GM21737 (cell line): ENCODE data around the gene PRKCQ.
"Not testable (repeated sequence)": the region's sequence is repeated elsewhere in the genome, so short reads cannot be mapped to it uniquely, and the experiment has no call there.

Experiments
- ATAC-seq: cut with Tn5 transposase; IDR thresholded peaks from one replicate; pipeline ENCODE4 v1.9.1; 2021; ENCODE audit warnings: mild to moderate bottlenecking, moderate library complexity; ENCODE audit not compliant: unreplicated experiment

The PRKCQ gene

DNA sequence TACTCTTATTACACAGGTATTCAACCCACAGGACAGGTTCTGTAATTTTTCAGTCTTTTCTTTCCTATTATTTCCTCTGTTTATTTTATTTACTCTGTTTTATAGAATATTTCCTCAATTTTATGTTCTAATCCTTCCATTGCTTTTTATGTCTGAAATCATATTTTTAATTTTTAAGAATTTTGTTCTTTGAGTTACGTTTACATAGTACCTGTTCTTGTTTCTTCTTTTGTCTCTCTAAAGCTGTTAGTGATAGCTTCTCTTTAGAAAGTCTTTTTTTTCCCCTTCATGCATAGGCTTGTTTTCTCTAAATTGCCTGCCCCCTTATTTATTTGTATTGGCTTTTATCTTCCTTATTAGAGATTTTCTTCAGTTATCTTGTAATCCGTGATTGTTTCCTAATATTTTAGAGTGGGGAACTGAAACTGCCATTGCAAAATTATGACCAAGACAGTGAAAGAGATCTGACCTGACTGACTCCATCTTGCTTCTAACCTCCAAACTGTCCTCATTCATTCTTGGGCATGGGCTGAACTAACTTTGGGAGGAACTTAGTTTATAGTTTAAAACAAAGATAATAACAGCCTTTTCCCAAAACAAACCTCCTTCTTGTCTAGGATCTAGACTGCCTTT, 189.7 kb downstream of the PRKCQ start:
- ATAC-seq = no peak

GRCh38 chr10:6388261-6388893, 191.7 kb downstream of the PRKCQ start:
- ATAC-seq = no peak

DNA sequence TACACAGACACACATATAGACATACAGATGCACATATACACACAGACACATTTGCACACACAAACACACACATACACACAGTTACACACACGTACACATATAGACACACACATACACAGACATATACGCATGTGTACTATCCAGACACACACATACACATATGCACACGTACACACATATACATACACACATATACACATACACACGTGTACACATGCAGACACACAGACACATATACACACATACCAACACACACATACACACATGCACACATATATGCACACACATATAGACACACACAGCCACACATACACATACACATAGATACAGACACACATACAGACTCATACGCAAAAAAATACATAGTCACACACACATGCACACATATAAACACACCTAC, 193.1 kb downstream of the PRKCQ start:
- ATAC-seq = no peak

- no peak for ATAC-seq
Observed at GRCh38 chr10:6386346-6386745, 193.7 kb downstream of the PRKCQ start.

DNA sequence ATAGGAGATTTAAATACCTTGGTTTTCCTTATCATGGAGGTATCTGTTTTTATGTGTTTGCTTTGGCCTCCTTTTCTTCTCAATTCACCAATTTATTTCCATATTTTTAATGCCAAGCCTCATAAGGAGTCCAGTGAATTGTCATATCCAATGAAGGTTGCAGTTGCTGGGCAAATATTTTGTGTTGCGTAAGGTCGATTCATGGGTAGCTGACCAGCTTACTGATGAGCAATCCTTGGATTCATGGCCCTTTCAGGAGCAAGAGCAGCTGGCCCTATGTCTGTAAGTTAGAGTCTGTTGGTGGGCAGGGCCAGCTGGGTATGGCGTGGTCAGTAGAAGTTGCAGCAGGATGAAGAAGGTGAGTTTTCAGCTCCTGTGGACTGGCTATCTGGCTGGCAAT, 194.4 kb downstream of the PRKCQ start:
- ATAC-seq = no peak

DNA sequence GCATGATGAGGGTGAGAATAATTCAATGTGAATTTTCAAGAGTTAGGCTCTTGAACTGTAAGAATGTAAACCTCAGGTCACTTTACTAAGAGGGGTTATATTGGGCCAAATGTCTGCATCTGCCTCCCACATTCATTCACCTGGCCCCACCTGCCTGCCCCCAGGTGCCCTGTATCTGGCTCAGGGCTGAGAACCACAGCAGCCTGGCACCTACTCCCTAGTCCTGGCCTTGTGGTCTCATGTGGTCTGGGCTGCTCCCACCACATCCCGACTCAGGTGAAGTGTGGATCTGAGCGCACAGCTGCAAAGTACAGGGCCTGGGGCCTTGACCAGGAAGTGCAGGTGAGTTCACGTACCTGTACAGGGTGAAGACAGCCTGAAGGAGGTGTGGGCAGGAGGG, 195.2 kb downstream of the PRKCQ start:
- ATAC-seq = no peak

DNA sequence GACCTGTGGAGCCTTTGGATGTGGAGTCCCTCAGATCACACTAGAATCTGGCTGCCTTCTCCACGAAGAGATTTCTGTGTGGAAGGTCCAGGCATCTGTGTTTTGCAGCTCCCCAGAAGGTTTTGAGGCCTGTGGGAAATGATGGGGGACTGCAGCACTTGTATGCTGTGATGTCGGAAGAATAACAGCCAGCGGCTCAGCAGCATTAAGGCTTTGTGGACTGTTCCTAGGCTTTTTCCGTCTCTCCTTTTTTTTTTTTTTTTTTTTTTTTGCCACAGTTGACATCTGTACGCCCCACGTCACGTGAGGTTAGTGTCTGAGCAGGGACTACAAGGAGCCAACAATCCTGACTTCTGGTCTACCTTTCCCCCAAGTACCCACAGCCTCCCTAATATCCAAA, 196.0 kb downstream of the PRKCQ start:
- no peak for ATAC-seq

GRCh38 chr10:6383096-6383812, 196.8 kb downstream of the PRKCQ start:
- no peak for ATAC-seq

DNA sequence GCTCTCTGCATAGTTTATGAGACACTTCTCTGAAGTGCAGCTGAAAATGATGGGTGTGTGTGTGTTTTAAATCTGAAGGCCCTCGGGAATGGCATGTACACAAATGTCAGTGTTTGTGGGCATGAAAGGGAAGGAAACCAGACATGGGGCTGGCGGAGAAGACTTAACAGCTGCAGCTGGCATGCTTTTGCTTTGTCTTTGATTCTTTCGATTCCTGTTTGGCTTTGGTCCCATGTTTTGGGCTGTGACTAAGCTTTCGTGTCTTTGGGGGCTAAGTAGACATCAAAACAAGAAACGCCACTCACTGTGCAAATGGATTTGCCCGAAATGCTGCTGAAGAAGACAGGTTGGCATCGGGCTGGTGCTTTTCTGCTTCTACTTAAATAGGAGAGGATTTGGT, 198.0 kb downstream of the PRKCQ start:
- no peak for ATAC-seq

- ATAC-seq = not testable (repeated sequence)
Observed at GRCh38 chr10:6380478-6380877, 199.6 kb downstream of the PRKCQ start.

DNA sequence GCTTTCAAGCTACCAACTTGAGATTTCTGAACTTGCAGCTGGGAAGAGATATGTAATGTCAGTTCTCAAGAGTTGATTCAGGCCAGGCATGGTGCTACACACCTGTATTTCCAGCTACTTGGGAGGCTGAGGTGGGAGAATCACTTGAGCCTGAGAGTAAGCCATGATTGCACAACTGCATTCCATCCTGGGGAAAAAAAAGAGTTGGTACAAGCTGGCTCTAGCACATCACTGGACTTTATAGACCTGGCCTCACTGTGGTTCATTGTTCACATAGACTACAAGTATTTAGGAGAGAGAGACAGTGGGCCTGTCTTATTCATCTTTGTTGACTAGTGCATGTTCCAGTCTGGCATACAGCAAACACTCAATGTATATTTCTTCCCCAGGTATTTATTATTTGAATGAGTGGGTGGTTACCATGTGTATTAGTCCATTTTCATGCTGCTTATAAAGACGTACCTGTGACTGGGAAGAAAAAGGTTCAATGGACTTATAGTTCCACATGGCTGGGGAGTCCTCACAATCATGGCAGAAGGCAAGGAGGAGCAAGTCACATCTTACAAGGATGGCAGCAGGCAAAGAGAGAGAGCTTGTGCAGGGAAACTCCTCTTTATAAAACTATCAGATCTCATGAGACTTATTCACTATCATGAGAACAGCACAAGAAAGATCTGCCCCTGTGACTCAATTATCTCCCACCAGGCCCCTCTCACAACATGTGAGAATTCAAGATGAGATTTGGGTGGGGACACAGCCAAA, 200.9 kb downstream of the PRKCQ start:
- ATAC-seq = no peak
